Cardiac atrium fibroblast (primary cell): ENCODE data around the gene C19orf33. TPM values are rescaled to one million over a fixed set of nuclear protein-coding genes. Genes with fewer than 3 reads are reported as not detected.

Experiments used
- total RNA-seq: library from RNA; depleted of rRNA; stranded (reverse); fragments of >200 nt; gene quantifications from 2 replicates; pipeline ENCODE4 v1.2.3, GENCODE V29; 2015

C19orf33 gene
- not detected in 2 replicates for total RNA-seq

GRCh38 chr19:38303517-38304351 is at the start of gene C19orf33:
Gene C19orf33, plus strand, starts transcription at chr19:38304251. Its CDS starts 11 bp downstream, at chr19:38304262.

GRCh38 chr19:38264486-38265212 is 39.4 kb upstream of the C19orf33 start, which contains the start of gene SPINT2:
Gene SPINT2, plus strand, starts transcription at chr19:38264573. Its CDS starts 320 bp downstream, at chr19:38264893.

GRCh38 chr19:38315657-38316476 is 11.8 kb downstream of the C19orf33 start, which contains the start of gene YIF1B:
Gene YIF1B, minus strand, starts transcription at chr19:38315947. Its CDS starts 30 bp downstream, at chr19:38315917.

GRCh38 chr19:38319421-38320258 is 15.6 kb downstream of the C19orf33 start, which contains the start of gene KCNK6:
Gene KCNK6, plus strand, starts transcription at chr19:38319845. Its CDS starts 106 bp downstream, at chr19:38319951.

Other genes with a start within 250 kb of the C19orf33 start
- 4.7 and 7.1 TPM in 2 replicates for gene DPF1, start 80.0 kb upstream of the C19orf33 start, total RNA-seq
- 20.6 TPM in 1 of 2 replicates, not detected in the other for gene PPP1R14A, start 47.9 kb upstream of the C19orf33 start, total RNA-seq
- 6.1 and 7.8 TPM in 2 replicates for gene SPINT2, start 39.7 kb upstream of the C19orf33 start, total RNA-seq
- gene YIF1B, start 11.7 kb downstream of the C19orf33 start, total RNA-seq, result 114 and 127 TPM in 2 replicates
- 6.8 and 7.0 TPM in 2 replicates for gene KCNK6, start 15.6 kb downstream of the C19orf33 start, total RNA-seq
- gene CATSPERG, start 31.6 kb downstream of the C19orf33 start, total RNA-seq, result not detected in 2 replicates
- 343 and 367 TPM in 2 replicates for gene PSMD8, start 70.3 kb downstream of the C19orf33 start, total RNA-seq
- 2.3 TPM in 1 of 2 replicates, not detected in the other for gene GGN, start 83.8 kb downstream of the C19orf33 start, total RNA-seq
- 3.9 and 6.9 TPM in 2 replicates for gene SPRED3, start 84.4 kb downstream of the C19orf33 start, total RNA-seq
- 9.9 and 11.5 TPM in 2 replicates for gene FAM98C, start 98.8 kb downstream of the C19orf33 start, total RNA-seq
- gene RASGRP4, start 122.0 kb downstream of the C19orf33 start, total RNA-seq, result not detected in 2 replicates
- gene RYR1, start 129.4 kb downstream of the C19orf33 start, total RNA-seq, result under 0.01 TPM in 1 of 2 replicates, not detected in the other